Measurements from ENCODE around the gene RBM38. TPM values are rescaled to one million over a fixed set of nuclear protein-coding genes. Genes with fewer than 3 reads are reported as not detected.

The RBM38 gene
- total and polyA plus RNA-seq, 3 experiments from 2014 or later: 94.4 to 107 (median 101) TPM

DNA sequence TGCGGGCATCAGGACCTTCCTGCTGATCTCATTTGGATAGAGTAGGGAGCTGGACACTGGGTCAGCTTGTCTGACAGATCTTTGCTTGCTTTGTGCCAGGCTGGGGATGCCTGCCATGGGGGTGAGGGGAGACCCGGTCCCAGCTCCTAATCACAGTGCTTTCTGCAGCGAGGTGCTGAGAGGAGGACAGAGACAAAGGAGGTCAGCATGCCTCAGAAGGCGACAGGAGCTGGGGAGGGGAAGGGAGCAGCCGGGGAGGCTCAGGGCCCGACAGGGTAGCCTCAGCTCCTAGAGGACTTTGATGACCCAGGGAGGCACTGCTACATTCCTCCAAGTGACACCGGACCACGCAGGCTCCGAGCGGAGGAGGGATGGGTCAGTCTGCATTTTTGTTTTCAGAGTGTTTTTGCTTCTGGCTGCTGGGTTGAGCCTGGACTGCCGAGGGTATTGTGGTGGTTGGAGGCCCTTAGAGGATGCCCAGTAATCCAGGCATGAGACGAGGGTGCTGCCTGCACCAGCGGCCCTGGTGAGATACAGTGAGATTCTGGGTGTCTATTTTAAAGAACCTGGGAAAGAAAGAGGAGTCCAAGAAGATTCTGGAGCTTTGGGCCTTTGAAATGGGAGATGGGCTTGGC, 7.8 kb downstream of the RBM38 start:
- H3K4me1 ChIP-seq (ENCODE audit: insufficient read depth, low read length): peaks cover 98% of the 10 kb centered on the region
- H3K27me3 ChIP-seq (ENCODE audit: insufficient read depth, low read length, poor library complexity, severe bottlenecking): no peaks in the 10 kb centered on the region
- POLR2A ChIA-PET: interaction anchor here (0.5 to 3.1 kb wide), 14 partner anchors 7 to 231 kb away, joined by 3 to 33 read pairs (median 4); partner anchors contain the start of gene ZBP1
- DNase-seq: peak in 1 of 5 donors; percentile 39
- H3K4me3 ChIP-seq (ENCODE audit: low read length): peak overlapping the region; percentile 50
- Mint-ChIP-seq H3K27ac (peak overlapping the region; percentile 95 to 100 (median 98)), H3K36me3 (peaks cover 10 to 94% (median 12%) of the 10 kb centered on the region in 3 donors), H3K9me3 (peaks cover 0 to 3% (median 0%) of the 10 kb centered on the region in 5 donors), H3K4me3 (peak overlapping the region; percentile 75 to 91 (median 86)), H3K4me1 (peaks cover 80 to 99% (median 80%) of the 10 kb centered on the region in 3 donors), H3K27me3 (peaks cover 0 to 19% of the 10 kb centered on the region in 2 donors)
- H3K36me3 ChIP-seq (ENCODE audit: insufficient read depth, low read length): peaks cover 71% of the 10 kb centered on the region
- peak overlapping the region; percentile 49 for H3K27ac ChIP-seq (ENCODE audit: low read depth, low read length)
- no peaks in the 10 kb centered on the region for H3K9me3 ChIP-seq (ENCODE audit: low read length)
- CTCF ChIA-PET: interaction anchor here (0.9 to 7.5 kb wide), 18 partner anchors 10 to 221 kb away, joined by 3 to 67 read pairs (median 6); partner anchors contain the start of genes RBM38 and ZBP1

DNA sequence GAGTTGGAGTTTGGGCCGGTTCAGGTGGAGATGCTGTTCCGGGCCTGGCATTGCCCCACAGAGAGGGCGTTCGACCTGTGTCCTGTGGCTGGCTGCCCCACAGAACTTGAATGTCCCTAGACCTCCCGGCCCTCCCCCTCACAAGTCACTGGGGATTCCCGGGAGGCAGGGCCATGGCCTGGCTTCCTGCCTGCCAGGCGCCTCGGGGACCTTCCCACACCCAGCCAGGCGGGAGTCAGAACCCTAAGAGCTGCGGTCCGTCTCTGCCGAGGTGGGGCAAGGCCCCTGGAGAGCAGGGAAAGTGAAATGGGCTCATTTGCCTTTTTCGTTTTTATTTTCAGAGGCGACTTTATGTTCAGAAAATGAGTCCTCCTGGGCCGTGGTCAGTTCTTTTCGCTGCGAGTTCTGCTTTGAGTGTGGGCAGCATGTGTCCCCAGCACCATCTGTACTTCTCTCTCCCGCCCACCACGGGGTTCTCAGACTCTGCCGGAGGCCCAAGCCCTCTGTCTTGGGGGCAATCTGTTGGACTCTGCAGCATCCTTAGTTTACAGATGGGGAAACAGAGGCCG, 8.5 kb downstream of the RBM38 start:
- no peaks in the 10 kb centered on the region for H3K9me3 ChIP-seq (ENCODE audit: low read length)
- peaks cover 0 to 19% of the 10 kb centered on the region in 2 donors for H3K27me3 Mint-ChIP-seq
- H3K27ac Mint-ChIP-seq: peak overlapping the region; percentile 95 to 100 (median 98)
- peaks cover 74 to 99% (median 76%) of the 10 kb centered on the region in 3 donors for H3K4me1 Mint-ChIP-seq
- H3K4me1 ChIP-seq (ENCODE audit: insufficient read depth, low read length): peaks cover 97% of the 10 kb centered on the region
- H3K9me3 Mint-ChIP-seq: peaks cover 0 to 3% (median 0%) of the 10 kb centered on the region in 5 donors
- ChIA-PET POLR2A (interaction anchor here (1.9 to 2.4 kb wide), 2 partner anchors 10 to 35 kb away, joined by 12 to 33 read pairs; no protein-coding TSS in a partner anchor), CTCF (interaction anchor here (1.5 to 7.5 kb wide), 8 partner anchors 10 to 39 kb away, joined by 4 to 67 read pairs (median 10); partner anchors contain the start of gene RBM38)
- peaks cover 72% of the 10 kb centered on the region for H3K36me3 ChIP-seq (ENCODE audit: insufficient read depth, low read length)
- peak in 3 of 5 donors; percentile 41 to 58 (median 44) for DNase-seq
- peak overlapping the region; percentile 50 for H3K4me3 ChIP-seq (ENCODE audit: low read length)
- H3K36me3 Mint-ChIP-seq: peaks cover 9 to 94% (median 10%) of the 10 kb centered on the region in 3 donors
- no peaks in the 10 kb centered on the region for H3K27me3 ChIP-seq (ENCODE audit: insufficient read depth, low read length, poor library complexity, severe bottlenecking)
- no peak overlapping the region for H3K27ac ChIP-seq (ENCODE audit: low read depth, low read length)
- H3K4me3 Mint-ChIP-seq: peak overlapping the region; percentile 75 to 91 (median 86)

DNA sequence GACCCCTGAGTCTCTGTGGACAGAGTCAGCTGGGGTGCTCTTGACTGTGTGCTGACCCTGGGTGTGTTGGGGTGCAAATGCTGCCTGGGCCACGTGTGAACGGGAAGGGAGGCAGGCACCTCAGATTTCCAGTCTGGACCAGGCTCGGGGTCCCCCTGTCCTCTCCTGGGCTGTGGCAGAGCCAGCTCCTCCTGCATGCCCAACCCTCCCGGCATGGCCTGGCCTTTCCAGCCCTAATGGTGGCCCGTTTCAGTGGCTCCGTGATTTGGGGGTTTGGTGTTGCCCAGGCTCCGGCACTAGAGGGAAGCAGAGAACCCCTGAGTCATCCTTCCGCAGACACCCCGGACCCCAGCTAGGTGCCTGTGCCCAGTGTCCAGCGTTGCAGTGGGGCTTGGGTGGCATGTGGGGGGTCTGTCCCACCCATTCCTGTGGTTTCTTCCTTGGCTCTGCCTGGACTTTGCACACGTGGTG, 9.1 kb downstream of the RBM38 start:
- POLR2A ChIA-PET: no interaction called here
- no peaks in the 10 kb centered on the region for H3K9me3 ChIP-seq (ENCODE audit: low read length)
- peak overlapping the region; percentile 50 for H3K4me3 ChIP-seq (ENCODE audit: low read length)
- Mint-ChIP-seq H3K4me3 (peak overlapping the region; percentile 11 to 88 (median 75)), H3K9me3 (peaks cover 0 to 3% (median 0%) of the 10 kb centered on the region in 5 donors), H3K27ac (peak overlapping the region in 7 of 8 donors; percentile 47 to 100 (median 98)), H3K36me3 (peaks cover 9 to 94% (median 10%) of the 10 kb centered on the region in 3 donors), H3K27me3 (peaks cover 0 to 19% of the 10 kb centered on the region in 2 donors), H3K4me1 (peaks cover 72 to 99% (median 72%) of the 10 kb centered on the region in 3 donors)
- H3K27ac ChIP-seq (ENCODE audit: low read depth, low read length): no peak overlapping the region
- H3K27me3 ChIP-seq (ENCODE audit: insufficient read depth, low read length, poor library complexity, severe bottlenecking): no peaks in the 10 kb centered on the region
- CTCF ChIA-PET: interaction anchor here (1.5 to 7.5 kb wide), 3 partner anchors 10 to 32 kb away, joined by 4 to 67 read pairs (median 46); partner anchors contain the start of gene RBM38
- H3K4me1 ChIP-seq (ENCODE audit: insufficient read depth, low read length): peaks cover 91% of the 10 kb centered on the region
- peak in 2 of 5 donors; percentile 33 to 44 for DNase-seq
- peaks cover 72% of the 10 kb centered on the region for H3K36me3 ChIP-seq (ENCODE audit: insufficient read depth, low read length)

GRCh38 chr20:57400821-57401564, 9.8 kb downstream of the RBM38 start:
- H3K4me3 ChIP-seq (ENCODE audit: low read length): peak overlapping the region; percentile 50
- Mint-ChIP-seq H3K27ac (peak overlapping the region; percentile 75 to 99 (median 88)), H3K36me3 (peaks cover 9 to 93% (median 9%) of the 10 kb centered on the region in 3 donors), H3K9me3 (peaks cover 0 to 3% (median 0%) of the 10 kb centered on the region in 5 donors), H3K4me1 (peaks cover 66 to 94% (median 67%) of the 10 kb centered on the region in 3 donors), H3K4me3 (peak overlapping the region; percentile 11 to 80 (median 75)), H3K27me3 (peaks cover 0 to 19% of the 10 kb centered on the region in 2 donors)
- ChIA-PET POLR2A (no interaction called here), CTCF (interaction anchor here (1.3 to 7.5 kb wide), 3 partner anchors 12 to 71 kb away, joined by 3 to 67 read pairs (median 46); partner anchors contain the start of gene RBM38)
- H3K27me3 ChIP-seq (ENCODE audit: insufficient read depth, low read length, poor library complexity, severe bottlenecking): no peaks in the 10 kb centered on the region
- no peaks in the 10 kb centered on the region for H3K9me3 ChIP-seq (ENCODE audit: low read length)
- H3K4me1 ChIP-seq (ENCODE audit: insufficient read depth, low read length): peaks cover 84% of the 10 kb centered on the region
- DNase-seq: peak in 2 of 5 donors; percentile 55 to 57
- H3K36me3 ChIP-seq (ENCODE audit: insufficient read depth, low read length): peaks cover 72% of the 10 kb centered on the region
- no peak overlapping the region for H3K27ac ChIP-seq (ENCODE audit: low read depth, low read length)

DNA sequence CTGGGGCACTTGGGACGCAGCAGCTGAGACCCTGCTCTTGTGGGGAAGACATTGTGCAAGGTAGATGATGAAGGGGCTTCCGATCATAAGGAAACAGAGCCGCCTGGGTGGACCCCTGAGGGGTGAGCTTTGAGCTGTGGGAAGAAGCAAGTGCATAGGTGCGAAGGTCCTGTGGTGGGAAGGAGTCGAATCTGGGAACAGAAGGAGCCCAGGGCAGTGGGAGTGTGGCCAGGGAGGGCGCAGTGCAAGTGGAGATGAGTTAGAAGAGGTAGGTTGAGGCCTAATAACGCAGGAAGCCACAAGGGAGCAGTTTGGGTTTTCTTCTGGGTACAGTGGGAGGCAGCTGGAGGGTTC, 10.3 kb downstream of the RBM38 start:
- Mint-ChIP-seq H3K36me3 (peaks cover 7 to 93% (median 9%) of the 10 kb centered on the region in 3 donors), H3K4me3 (peak overlapping the region; percentile 39 to 77 (median 61)), H3K27me3 (peaks cover 0 to 19% of the 10 kb centered on the region in 2 donors), H3K4me1 (peaks cover 61 to 88% (median 62%) of the 10 kb centered on the region in 3 donors), H3K9me3 (peaks cover 0 to 3% (median 0%) of the 10 kb centered on the region in 5 donors), H3K27ac (peak overlapping the region in 7 of 8 donors; percentile 65 to 98 (median 87))
- Histone ChIP-seq H3K9me3 (ENCODE audit: low read length) (no peaks in the 10 kb centered on the region), H3K4me1 (ENCODE audit: insufficient read depth, low read length) (peaks cover 78% of the 10 kb centered on the region), H3K4me3 (ENCODE audit: low read length) (no peak overlapping the region), H3K36me3 (ENCODE audit: insufficient read depth, low read length) (peaks cover 70% of the 10 kb centered on the region), H3K27ac (ENCODE audit: low read depth, low read length) (no peak overlapping the region), H3K27me3 (ENCODE audit: insufficient read depth, low read length, poor library complexity, severe bottlenecking) (no peaks in the 10 kb centered on the region)
- ChIA-PET CTCF (interaction anchor here (1.2 to 7.5 kb wide), 5 partner anchors 11 to 71 kb away, joined by 3 to 67 read pairs (median 4); partner anchors contain the start of gene RBM38), POLR2A (no interaction called here)
- peak in 1 of 5 donors; percentile 17 for DNase-seq

- peak in 1 of 5 donors; percentile 17 for DNase-seq
- Mint-ChIP-seq H3K4me3 (peak overlapping the region in 5 of 7 donors; percentile 52 to 77 (median 62)), H3K27me3 (peaks cover 0 to 21% of the 10 kb centered on the region in 2 donors), H3K36me3 (peaks cover 9 to 92% (median 11%) of the 10 kb centered on the region in 3 donors), H3K4me1 (peaks cover 52 to 85% (median 54%) of the 10 kb centered on the region in 3 donors), H3K9me3 (peaks cover 0 to 3% (median 0%) of the 10 kb centered on the region in 5 donors), H3K27ac (peak overlapping the region in 6 of 8 donors; percentile 29 to 96 (median 60))
- Histone ChIP-seq H3K36me3 (ENCODE audit: insufficient read depth, low read length) (peaks cover 62% of the 10 kb centered on the region), H3K27me3 (ENCODE audit: insufficient read depth, low read length, poor library complexity, severe bottlenecking) (no peaks in the 10 kb centered on the region), H3K4me3 (ENCODE audit: low read length) (no peak overlapping the region), H3K4me1 (ENCODE audit: insufficient read depth, low read length) (peaks cover 69% of the 10 kb centered on the region), H3K27ac (ENCODE audit: low read depth, low read length) (no peak overlapping the region), H3K9me3 (ENCODE audit: low read length) (no peaks in the 10 kb centered on the region)
- CTCF ChIA-PET: interaction anchor here (1.0 to 7.5 kb wide), 6 partner anchors 10 to 70 kb away, joined by 3 to 67 read pairs (median 4); partner anchors contain the start of gene RBM38
- POLR2A ChIA-PET: no interaction called here
Measured at GRCh38 chr20:57402206-57403125, 11.3 kb downstream of the RBM38 start.

All from CD8-positive, alpha-beta memory T cell (primary cell).